Measurements from ENCODE around the gene TSSK6. TPM values are rescaled to one million over a fixed set of nuclear protein-coding genes. Genes with fewer than 3 reads are reported as not detected.

TSSK6 gene
- polyA plus RNA-seq, 1 donor (not counting 4 experiments of a cell fraction or from before 2014, with no cell fraction given): 0.47 TPM

DNA sequence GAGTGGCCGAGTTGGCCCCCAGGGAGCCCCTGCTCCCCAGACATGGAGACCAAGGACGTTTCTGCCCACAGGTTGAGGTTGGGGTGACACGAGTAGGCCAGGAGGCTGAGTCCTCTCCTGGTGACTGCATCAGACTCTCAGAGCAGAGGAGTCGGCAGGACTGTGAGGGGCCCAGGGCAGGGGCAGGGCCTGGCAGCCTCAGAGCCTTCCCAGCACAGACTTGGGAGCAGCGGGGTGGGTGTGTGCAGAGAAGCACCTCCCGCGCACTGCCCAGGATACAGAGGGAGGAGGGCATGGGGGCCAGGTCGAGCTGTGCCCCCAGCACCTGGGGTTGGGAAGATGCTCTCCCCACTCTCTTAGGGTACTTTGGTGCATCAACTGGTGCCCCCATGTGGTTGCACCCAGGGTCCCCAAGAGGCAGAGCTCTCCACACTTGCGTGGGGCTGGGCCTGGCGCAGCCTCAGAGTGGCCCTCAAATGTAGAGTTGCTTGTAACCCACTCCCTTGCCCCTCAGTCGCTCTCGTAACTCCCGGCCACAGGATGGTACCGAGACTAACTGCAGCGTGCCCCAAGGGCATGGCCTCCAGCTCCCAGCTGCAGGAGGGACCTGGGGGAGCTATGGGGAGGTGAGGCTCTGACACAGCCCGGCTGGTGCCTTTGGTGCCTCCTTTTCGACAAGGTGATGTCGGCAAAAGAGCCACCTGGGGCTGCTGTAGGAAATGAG lies 15.9 kb downstream of the TSSK6 start:
- H3K9me3 ChIP-seq (ENCODE audit: control insufficient read depth, low read depth, low read length): no peaks in the 10 kb centered on the region
- no peak overlapping the region for H3K9ac ChIP-seq (ENCODE audit: control insufficient read depth, extremely low read depth, insufficient read depth, low read length)
- H2AFZ ChIP-seq (ENCODE audit: control insufficient read depth, low read length): no peak overlapping the region
- H4K20me1 ChIP-seq (ENCODE audit: control insufficient read depth, extremely low read depth, insufficient read depth, low read length): no peaks in the 10 kb centered on the region
- H3K4me1 ChIP-seq (ENCODE audit: control insufficient read depth, extremely low read depth, insufficient read depth, low read length): no peaks in the 10 kb centered on the region
- H3K4me2 ChIP-seq (ENCODE audit: control insufficient read depth, extremely low read depth, insufficient read depth, low read depth, low read length): no peak overlapping the region
- no peak for TF ChIP-seq EZH2 (IDR thresholded peaks at IDR 0.05; ENCODE audit: low read length)
- TF ChIP-seq, protein P1, sequence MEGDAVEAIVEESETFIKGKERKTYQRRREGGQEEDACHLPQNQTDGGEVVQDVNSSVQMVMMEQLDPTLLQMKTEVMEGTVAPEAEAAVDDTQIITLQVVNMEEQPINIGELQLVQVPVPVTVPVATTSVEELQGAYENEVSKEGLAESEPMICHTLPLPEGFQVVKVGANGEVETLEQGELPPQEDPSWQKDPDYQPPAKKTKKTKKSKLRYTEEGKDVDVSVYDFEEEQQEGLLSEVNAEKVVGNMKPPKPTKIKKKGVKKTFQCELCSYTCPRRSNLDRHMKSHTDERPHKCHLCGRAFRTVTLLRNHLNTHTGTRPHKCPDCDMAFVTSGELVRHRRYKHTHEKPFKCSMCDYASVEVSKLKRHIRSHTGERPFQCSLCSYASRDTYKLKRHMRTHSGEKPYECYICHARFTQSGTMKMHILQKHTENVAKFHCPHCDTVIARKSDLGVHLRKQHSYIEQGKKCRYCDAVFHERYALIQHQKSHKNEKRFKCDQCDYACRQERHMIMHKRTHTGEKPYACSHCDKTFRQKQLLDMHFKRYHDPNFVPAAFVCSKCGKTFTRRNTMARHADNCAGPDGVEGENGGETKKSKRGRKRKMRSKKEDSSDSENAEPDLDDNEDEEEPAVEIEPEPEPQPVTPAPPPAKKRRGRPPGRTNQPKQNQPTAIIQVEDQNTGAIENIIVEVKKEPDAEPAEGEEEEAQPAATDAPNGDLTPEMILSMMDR (optimal IDR thresholded peaks at IDR 0.05 in 1 of 3, IDR thresholded peaks at IDR 0.05 in 1 of 3, conservative IDR thresholded peaks at IDR 0.05 in 1 of 3; ENCODE audit: extremely low read depth in 1 of 3, insufficient read depth in 2 of 3, low read length in 3 of 3): no peak
- peaks cover 12% of the 10 kb centered on the region for H3K79me2 ChIP-seq (ENCODE audit: control insufficient read depth, insufficient read depth, low read length)
- H3K27me3 ChIP-seq (ENCODE audit: control insufficient read depth, extremely low read depth, insufficient read depth, low read length): no peaks in the 10 kb centered on the region
- no peak for DNase-seq (ENCODE audit: low read depth, low spot score)
- no peaks in the 10 kb centered on the region for H3K9me1 ChIP-seq (ENCODE audit: control insufficient read depth, extremely low read depth, insufficient read depth, low read length)
- H3K36me3 ChIP-seq (ENCODE audit: control insufficient read depth in 2 of 2, extremely low read depth in 1 of 2, insufficient read depth in 2 of 2, low read length in 2 of 2): peaks cover 41 to 47% of the 10 kb centered on the region in 2 experiments
- dilution Hi-C loops (cut with MboI; ENCODE audit: extremely low pct_ligation_motif_present, low sequenced_read_pairs): no loop called here
- no peak for FAIRE-seq
- H3K4me3 ChIP-seq (ENCODE audit: control insufficient read depth in 2 of 3, extremely low read depth in 1 of 3, insufficient read depth in 2 of 3, low read depth in 1 of 3, low read length in 3 of 3): no peak overlapping the region
- no peak overlapping the region for H3K27ac ChIP-seq (ENCODE audit: control insufficient read depth, insufficient read depth, low read length)

DNA sequence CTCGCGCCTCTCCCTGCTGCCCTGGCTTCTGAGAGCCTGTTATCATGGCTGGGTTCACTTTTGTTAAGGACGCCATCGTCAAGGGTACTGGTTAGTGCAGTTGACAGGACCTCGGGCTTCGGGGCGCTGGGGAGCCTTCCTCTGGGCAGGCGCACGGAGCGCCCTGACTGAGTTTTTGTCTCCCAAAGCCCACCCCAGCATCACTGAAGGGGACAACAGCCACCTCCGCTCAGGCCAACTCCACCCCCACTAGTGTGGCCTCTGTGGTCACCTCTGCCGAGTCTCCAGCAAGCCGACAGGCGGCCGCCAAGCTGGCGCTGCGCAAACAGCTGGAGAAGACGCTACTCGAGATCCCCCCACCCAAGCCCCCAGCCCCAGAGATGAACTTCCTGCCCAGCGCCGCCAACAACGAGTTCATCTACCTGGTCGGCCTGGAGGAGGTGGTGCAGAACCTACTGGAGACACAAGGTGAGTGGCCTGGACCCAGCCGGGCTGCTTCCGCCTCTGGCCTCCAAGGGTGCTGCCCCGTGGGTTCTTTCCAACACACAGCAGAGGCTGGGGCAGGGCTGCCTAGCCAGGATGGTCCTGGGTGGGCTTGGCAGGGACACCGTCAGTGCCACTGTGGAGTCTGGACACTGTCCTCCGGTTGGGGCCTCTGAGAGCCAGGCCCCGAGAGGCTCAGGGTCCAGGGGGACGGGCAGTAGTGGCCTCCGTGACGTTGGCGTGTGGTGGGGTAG lies 16.9 kb downstream of the TSSK6 start:
- H3K27me3 ChIP-seq (ENCODE audit: control insufficient read depth, extremely low read depth, insufficient read depth, low read length): no peaks in the 10 kb centered on the region
- H4K20me1 ChIP-seq (ENCODE audit: control insufficient read depth, extremely low read depth, insufficient read depth, low read length): no peaks in the 10 kb centered on the region
- H3K9me1 ChIP-seq (ENCODE audit: control insufficient read depth, extremely low read depth, insufficient read depth, low read length): no peaks in the 10 kb centered on the region
- no peak for TF ChIP-seq EZH2 (IDR thresholded peaks at IDR 0.05; ENCODE audit: low read length)
- TF ChIP-seq, protein P1 (optimal IDR thresholded peaks at IDR 0.05 in 1 of 3, IDR thresholded peaks at IDR 0.05 in 1 of 3, conservative IDR thresholded peaks at IDR 0.05 in 1 of 3; ENCODE audit: extremely low read depth in 1 of 3, insufficient read depth in 2 of 3, low read length in 3 of 3): no peak
- no peak overlapping the region for H3K4me3 ChIP-seq (ENCODE audit: control insufficient read depth in 2 of 3, extremely low read depth in 1 of 3, insufficient read depth in 2 of 3, low read depth in 1 of 3, low read length in 3 of 3)
- dilution Hi-C loops (cut with MboI; ENCODE audit: extremely low pct_ligation_motif_present, low sequenced_read_pairs): no loop called here
- no peak overlapping the region for H3K4me2 ChIP-seq (ENCODE audit: control insufficient read depth, extremely low read depth, insufficient read depth, low read depth, low read length)
- peaks cover 20% of the 10 kb centered on the region for H3K79me2 ChIP-seq (ENCODE audit: control insufficient read depth, insufficient read depth, low read length)
- no peaks in the 10 kb centered on the region for H3K9me3 ChIP-seq (ENCODE audit: control insufficient read depth, low read depth, low read length)
- no peaks in the 10 kb centered on the region for H3K4me1 ChIP-seq (ENCODE audit: control insufficient read depth, extremely low read depth, insufficient read depth, low read length)
- H3K9ac ChIP-seq (ENCODE audit: control insufficient read depth, extremely low read depth, insufficient read depth, low read length): no peak overlapping the region
- no peak for FAIRE-seq
- peaks cover 43 to 45% of the 10 kb centered on the region in 2 experiments for H3K36me3 ChIP-seq (ENCODE audit: control insufficient read depth in 2 of 2, extremely low read depth in 1 of 2, insufficient read depth in 2 of 2, low read length in 2 of 2)
- no peak for DNase-seq (ENCODE audit: low read depth, low spot score)
- no peak overlapping the region for H3K27ac ChIP-seq (ENCODE audit: control insufficient read depth, insufficient read depth, low read length)
- no peak overlapping the region for H2AFZ ChIP-seq (ENCODE audit: control insufficient read depth, low read length)
